ENCODE data around the gene SYTL5.

DNA sequence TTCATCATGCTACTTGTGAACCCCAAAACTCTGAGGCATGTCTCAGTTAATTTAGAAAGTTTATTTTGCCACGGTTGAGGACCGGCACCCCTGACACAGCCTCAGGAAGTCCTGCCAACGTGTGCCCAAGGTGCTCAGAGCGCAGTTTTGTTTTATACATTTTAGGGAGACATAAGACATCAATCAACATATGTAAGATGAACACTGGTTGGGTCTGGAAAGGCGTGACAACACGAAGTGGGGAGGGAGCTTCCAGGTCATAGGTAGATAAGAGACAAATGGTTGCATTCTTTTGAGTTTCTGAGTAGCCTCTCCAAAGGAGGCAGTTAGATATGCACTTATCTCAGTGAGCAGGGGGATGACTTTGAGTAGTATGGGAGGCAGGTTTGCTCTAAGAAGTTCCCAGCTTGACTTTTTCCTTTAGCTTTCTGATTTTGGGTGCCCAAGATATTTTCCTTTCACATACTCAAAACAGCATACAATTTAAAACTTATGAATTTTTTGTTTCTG, 98.9 kb downstream of the SYTL5 start:
- no peak for TF ChIP-seq CTCF (conservative IDR thresholded peaks at IDR 0.05; ENCODE audit: low read depth, low read length)
- no peak for TF ChIP-seq ELK1 (IDR thresholded peaks at IDR 0.05; ENCODE audit: borderline replicate concordance, low read depth, low read length)
- TF ChIP-seq FOS (IDR thresholded peaks at IDR 0.05; ENCODE audit: low read depth, low read length), result no peak
- no peak for TF ChIP-seq POLR2A (IDR thresholded peaks at IDR 0.05; ENCODE audit: low read depth, low read length)

All from IMR-90 (cell line).